Stimulated activated CD4-positive, alpha-beta T cell treated with anti-CD3 and anti-CD28 coated beads, Interleukin-4, amount 100 ng/mL, for 4 hours (primary cell): ENCODE data around the gene CMTM7.

Experiments used
- DNase-seq, 2 experiments: peaks; one replicate each; pipeline ENCODE4 v3.0.0-alpha.2; 2020

Gene CMTM7

GRCh38 chr3:32493437-32494414 is 102.1 kb downstream of the CMTM7 start:
- no peak for DNase-seq

GRCh38 chr3:32495085-32495484 is 103.4 kb downstream of the CMTM7 start:
- DNase-seq: no peak

DNA sequence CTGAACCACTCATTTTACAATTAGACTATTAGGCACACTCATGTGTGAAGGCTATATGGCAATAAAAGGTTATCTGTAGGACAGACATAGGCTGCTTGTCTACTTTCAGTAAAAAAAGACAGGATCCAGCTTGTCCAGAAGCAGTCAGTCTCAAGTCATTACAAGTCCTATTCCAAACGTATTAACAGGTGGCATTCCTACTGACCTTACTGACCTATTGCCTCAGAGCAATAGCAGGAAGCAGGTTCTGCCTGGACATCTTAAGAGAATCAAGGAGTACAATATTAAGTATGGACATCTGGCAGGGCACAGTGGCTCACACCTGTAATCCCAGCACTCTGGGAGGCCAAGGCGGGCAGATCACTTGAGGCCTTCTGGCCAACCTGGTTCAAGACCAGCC is 104.0 kb downstream of the CMTM7 start:
- DNase-seq: no peak

- DNase-seq: no peak
Observed at GRCh38 chr3:32498252-32498651, 106.6 kb downstream of the CMTM7 start.

- no peak for DNase-seq
Observed at GRCh38 chr3:32498992-32499391, 107.3 kb downstream of the CMTM7 start.

DNA sequence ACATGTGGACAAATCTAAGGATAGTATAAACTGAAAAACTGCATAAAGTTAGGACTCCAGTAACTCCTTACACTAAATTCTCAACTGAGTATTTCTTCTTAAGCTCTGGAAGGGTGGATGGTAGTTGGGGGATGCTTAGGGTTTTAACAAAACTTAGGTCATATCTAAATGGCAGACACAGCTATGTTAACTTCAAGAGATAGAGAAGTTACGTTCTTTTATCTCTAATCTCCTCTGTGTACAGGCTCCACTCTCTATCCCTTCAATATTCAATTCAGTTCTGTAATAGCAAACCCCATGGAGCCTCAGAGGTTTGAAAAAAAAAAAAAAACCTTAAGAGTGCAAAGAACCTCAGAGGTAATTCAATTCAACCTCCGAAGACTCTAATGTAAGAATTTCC is 107.9 kb downstream of the CMTM7 start:
- no peak for DNase-seq

GRCh38 chr3:32500231-32500630 is 108.6 kb downstream of the CMTM7 start:
- no peak for DNase-seq

- no peak for DNase-seq
Observed at GRCh38 chr3:32500880-32501782, 109.5 kb downstream of the CMTM7 start.

- DNase-seq: no peak
Observed at GRCh38 chr3:32501783-32502117, 110.1 kb downstream of the CMTM7 start.

- DNase-seq: peak; percentile 64 to 74
Observed at GRCh38 chr3:32502118-32502945, 110.7 kb downstream of the CMTM7 start, which contains the start of gene CMTM6. Gene CMTM6 (minus strand): TSS chr3:32502852. CDS start chr3:32502745, 107 bp downstream.

GRCh38 chr3:32502946-32503286 is 111.3 kb downstream of the CMTM7 start:
- no peak for DNase-seq
